ENCODE data around the gene MEGF6. TPM values are rescaled to one million over a fixed set of nuclear protein-coding genes. Genes with fewer than 3 reads are reported as not detected.

Gene MEGF6
- total and polyA plus RNA-seq, 9 of the 15 experiments (the other 6 are each of a cell fraction or from before 2014, with no cell fraction given), result 0.03 to 1.7 (median 0.24) TPM; not detected in 3

GRCh38 chr1:3529099-3529729 lies 82.1 kb downstream of the MEGF6 start:
- ChIA-PET CTCF (ENCODE audit: low intra/inter-chr PET ratio) (no interaction called here), POLR2A (interaction anchor here (1.0 to 1.2 kb wide), 2 partner anchors 9 to 10 kb away, joined by 4 read pairs; no protein-coding TSS in a partner anchor)
- Histone ChIP-seq H3K9me3 (replicated peaks; ENCODE audit: control insufficient read depth, insufficient read depth, low read depth, low read length) (no peaks in the 10 kb centered on the region), H3K4me1 (replicated peaks in 1 of 2; ENCODE audit: control insufficient read depth in 2 of 2, insufficient read depth in 2 of 2, low read length in 2 of 2) (peaks cover 0 to 55% of the 10 kb centered on the region in 2 experiments; a peak in 3 of 5 replicates), H3K9ac (ENCODE audit: insufficient read depth in 1 of 2, low read depth in 2 of 2, low read length in 2 of 2) (no peak overlapping the region; a peak in 1 of 4 replicates), H3K4me2 (ENCODE audit: insufficient read depth, low read length) (no peak overlapping the region), H3K27me3 (ENCODE audit: control insufficient read depth in 2 of 2, insufficient read depth in 2 of 2, low read length in 2 of 2) (peaks cover 32 to 87% of the 10 kb centered on the region in 2 experiments; a peak in 4 of 5 replicates), H2AFZ (ENCODE audit: low read depth, low read length) (no peak overlapping the region), H3K36me3 (ENCODE audit: control insufficient read depth, insufficient read depth, low read length) (no peaks in the 10 kb centered on the region), H4K20me1 (replicated peaks; ENCODE audit: control insufficient read depth, insufficient read depth, low read length) (peaks cover 57% of the 10 kb centered on the region), H3K9me1 (ENCODE audit: control insufficient read depth, insufficient read depth, low read length) (no peaks in the 10 kb centered on the region), H3K4me3 (no peak overlapping the region), H3K79me2 (ENCODE audit: control insufficient read depth, insufficient read depth, low read length) (no peaks in the 10 kb centered on the region), H3K27ac (ENCODE audit: extremely low read depth, low read depth, low read length) (no peak overlapping the region)
- 4% methylated on average over 17 of the region's 17 CpGs for WGBS (ENCODE audit: insufficient coverage, low coverage, missing lambda C conversion rate)
- no peak for FAIRE-seq
- TF ChIP-seq MGA (IDR thresholded peaks at IDR 0.05) (no peak), UBTF (IDR thresholded peaks at IDR 0.05; ENCODE audit: borderline replicate concordance in 1 of 2, low read depth in 2 of 2, low read length in 2 of 2) (peak in 1 of 2 experiments; percentile 46; a peak in 1 of 4 replicates)
- ATAC-seq, result no peak
- in situ Hi-C loops (cut with MboI), result no loop called here
- no peak for DNase-seq (ENCODE audit: extremely low read depth in 1 of 4, low spot score in 3 of 4)
- intact Hi-C loops (cut with micrococcal nuclease), result no loop called here
- BruUV-seq (replicated peaks), result no TSS peak

All from K562 (cell line).